ENCODE data around the gene CIT.

Gene CIT

GRCh38 chr12:119840168-119840567 lies 37.0 kb downstream of the CIT start:
- ChIA-PET CTCF (interaction anchor here (1.0 kb wide), 1 partner anchor 18 kb away, joined by 5 read pairs; no protein-coding TSS in a partner anchor), POLR2A (ENCODE audit: low non-redundant PET) (no interaction called here)
- DNase-seq (ENCODE audit: low spot score) = no peak
- TF ChIP-seq, protein P1, sequence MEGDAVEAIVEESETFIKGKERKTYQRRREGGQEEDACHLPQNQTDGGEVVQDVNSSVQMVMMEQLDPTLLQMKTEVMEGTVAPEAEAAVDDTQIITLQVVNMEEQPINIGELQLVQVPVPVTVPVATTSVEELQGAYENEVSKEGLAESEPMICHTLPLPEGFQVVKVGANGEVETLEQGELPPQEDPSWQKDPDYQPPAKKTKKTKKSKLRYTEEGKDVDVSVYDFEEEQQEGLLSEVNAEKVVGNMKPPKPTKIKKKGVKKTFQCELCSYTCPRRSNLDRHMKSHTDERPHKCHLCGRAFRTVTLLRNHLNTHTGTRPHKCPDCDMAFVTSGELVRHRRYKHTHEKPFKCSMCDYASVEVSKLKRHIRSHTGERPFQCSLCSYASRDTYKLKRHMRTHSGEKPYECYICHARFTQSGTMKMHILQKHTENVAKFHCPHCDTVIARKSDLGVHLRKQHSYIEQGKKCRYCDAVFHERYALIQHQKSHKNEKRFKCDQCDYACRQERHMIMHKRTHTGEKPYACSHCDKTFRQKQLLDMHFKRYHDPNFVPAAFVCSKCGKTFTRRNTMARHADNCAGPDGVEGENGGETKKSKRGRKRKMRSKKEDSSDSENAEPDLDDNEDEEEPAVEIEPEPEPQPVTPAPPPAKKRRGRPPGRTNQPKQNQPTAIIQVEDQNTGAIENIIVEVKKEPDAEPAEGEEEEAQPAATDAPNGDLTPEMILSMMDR (conservative IDR thresholded peaks at IDR 0.05; ENCODE audit: low read depth) = no peak
- H3K27ac ChIP-seq = no peak overlapping the region

DNA sequence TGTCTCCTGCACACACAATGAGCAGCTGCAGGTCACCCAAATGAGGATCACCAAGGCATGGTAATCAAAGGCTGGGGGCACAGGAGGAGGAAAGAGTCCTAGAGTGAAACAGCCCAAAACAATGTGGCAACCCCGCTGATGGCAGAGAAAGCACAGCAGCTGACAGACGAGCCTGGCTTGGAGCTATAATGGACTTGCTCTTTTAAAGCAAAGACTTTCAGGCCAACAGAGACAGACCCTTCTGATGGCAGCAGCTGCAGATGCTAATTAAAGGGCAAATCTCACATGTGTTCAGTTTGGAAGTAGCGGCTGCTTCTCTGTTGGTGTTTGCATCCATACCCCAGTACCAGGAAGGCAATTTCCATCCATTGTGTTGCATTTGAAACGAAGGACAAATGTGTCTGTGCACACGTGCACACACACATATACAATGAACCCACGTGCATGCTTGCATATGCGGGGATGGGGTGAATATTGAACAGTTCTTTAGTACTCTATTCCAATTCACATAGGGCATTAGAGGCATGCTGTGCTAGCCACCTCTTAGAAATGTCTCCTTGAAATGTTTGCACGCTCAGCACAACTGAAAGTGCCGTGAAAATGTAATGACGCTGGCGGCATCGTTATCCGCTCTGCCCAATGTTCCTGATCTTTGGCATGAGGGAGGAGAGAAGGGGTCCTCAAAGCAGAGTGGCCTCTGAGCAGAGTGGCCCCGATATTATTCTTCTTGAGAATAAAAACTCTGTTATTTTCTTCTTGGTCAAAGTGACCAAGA lies 38.1 kb downstream of the CIT start:
- POLR2A ChIA-PET (ENCODE audit: low non-redundant PET) = no interaction called here
- H3K27ac ChIP-seq = no peak overlapping the region
- no peak for DNase-seq (ENCODE audit: low spot score)
- CTCF ChIA-PET = no interaction called here
- TF ChIP-seq, protein P1 (conservative IDR thresholded peaks at IDR 0.05; ENCODE audit: low read depth) = no peak

- TF ChIP-seq, protein P1 (conservative IDR thresholded peaks at IDR 0.05; ENCODE audit: low read depth) = no peak
- CTCF ChIA-PET = interaction anchor here (0.6 kb wide), 1 partner anchor 663 kb away, joined by 3 read pairs; no protein-coding TSS in a partner anchor
- DNase-seq (ENCODE audit: low spot score) = no peak
- POLR2A ChIA-PET (ENCODE audit: low non-redundant PET) = no interaction called here
- H3K27ac ChIP-seq = no peak overlapping the region
Measured at GRCh38 chr12:119836781-119837180, 40.3 kb downstream of the CIT start.

DNA sequence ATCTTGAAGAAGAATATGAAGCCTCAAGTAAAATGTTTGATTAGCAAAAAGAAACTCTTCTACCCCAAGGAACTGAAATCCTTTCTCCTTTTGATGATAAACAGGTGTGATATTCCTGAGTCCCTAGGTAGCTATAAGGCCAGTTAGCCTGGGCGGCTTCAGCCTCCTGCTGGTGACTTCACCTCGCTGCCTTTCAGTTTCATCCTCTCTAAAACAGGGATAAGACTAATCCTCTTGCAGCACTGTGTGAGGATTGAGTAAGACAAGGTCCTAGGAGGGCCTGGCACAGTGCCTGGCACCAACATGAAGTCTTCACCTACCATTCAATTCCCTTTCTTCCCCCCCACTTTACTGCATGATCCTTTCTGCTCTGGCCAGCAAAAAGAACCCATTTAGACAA lies 42.1 kb downstream of the CIT start:
- TF ChIP-seq, protein P1 (conservative IDR thresholded peaks at IDR 0.05; ENCODE audit: low read depth) = no peak
- ChIA-PET POLR2A (ENCODE audit: low non-redundant PET) (interaction anchor here (0.5 kb wide), 1 partner anchor 23 kb away, joined by 4 read pairs; no protein-coding TSS in a partner anchor), CTCF (interaction anchor here (0.7 kb wide), 2 partner anchors 17 to 1039 kb away, joined by 3 read pairs; no protein-coding TSS in a partner anchor)
- H3K27ac ChIP-seq = no peak overlapping the region
- no peak for DNase-seq (ENCODE audit: low spot score)

GRCh38 chr12:119829439-119829838 lies 47.7 kb downstream of the CIT start:
- ChIA-PET POLR2A (ENCODE audit: low non-redundant PET) (no interaction called here), CTCF (interaction anchor here (1.2 kb wide), 2 partner anchors 9 to 31 kb away, joined by 3 read pairs; no protein-coding TSS in a partner anchor)
- no peak overlapping the region for H3K27ac ChIP-seq
- TF ChIP-seq, protein P1 (conservative IDR thresholded peaks at IDR 0.05; ENCODE audit: low read depth) = no peak
- no peak for DNase-seq (ENCODE audit: low spot score)

- no peak for DNase-seq (ENCODE audit: low spot score)
Measured at GRCh38 chr12:119828300-119828699, 48.8 kb downstream of the CIT start.

More at GRCh38 chr12:119828300-119828699, 48.8 kb downstream of the CIT start:
- no peak overlapping the region for H3K27ac ChIP-seq
- TF ChIP-seq, protein P1 (conservative IDR thresholded peaks at IDR 0.05; ENCODE audit: low read depth) = no peak
- CTCF ChIA-PET = interaction anchor here (1.2 kb wide), 1 partner anchor 32 kb away, joined by 3 read pairs; no protein-coding TSS in a partner anchor
- POLR2A ChIA-PET (ENCODE audit: low non-redundant PET) = no interaction called here
